Prostate gland (tissue), 2 donors: ENCODE results near the gene GLIPR1L1. TPM values are rescaled to one million over a fixed set of nuclear protein-coding genes. Genes with fewer than 3 reads are reported as not detected.

Source experiments
- DNase-seq: peaks from one replicate; pipeline ENCODE4 v3.0.0-alpha.2; 2019; ENCODE audit warnings: low spot score
- H3K27ac ChIP-seq, 2 donors: fragments of 200-600 bp; sonication (generic); 2 replicates each; pipeline ENCODE4 v1.5.1; 2017 to 2019
- H3K27me3 ChIP-seq: fragments of 200-600 bp; sonication (generic); replicated peaks from 2 replicates; pipeline ENCODE4 v1.5.1; 2019; ENCODE audit not compliant: insufficient read depth
- H3K36me3 ChIP-seq, 2 donors: fragments of 200-600 bp; sonication (generic); 1 replicate in 1 of 2; 2 replicates in 1 of 2; pipeline versions ENCODE4 v1.5.1 to v1.8.1; 2017 to 2019
- H3K4me1 ChIP-seq: fragments of 200-600 bp; sonication (generic); replicated peaks from 2 replicates; pipeline ENCODE4 v1.5.1; 2019
- H3K4me3 ChIP-seq, 2 donors: fragments of 200-600 bp; sonication (generic); 2 replicates each; pipeline ENCODE4 v1.5.1; 2017 to 2019
- H3K9me3 ChIP-seq: fragments of 200-600 bp; sonication (generic); 2 replicates; pipeline ENCODE4 v1.5.1; 2017
- POLR2A ChIP-seq: fragments of 450-650 bp; IDR thresholded peaks from one replicate; pipeline ENCODE4 v1.6.1; 2016; ENCODE audit warnings: antibody characterized with exemption, mild to moderate bottlenecking
- POLR2AphosphoS5 ChIP-seq: sonication (generic); formaldehyde crosslinking; IDR thresholded peaks from one replicate; pipeline ENCODE4 v1.6.1; 2017; ENCODE audit warnings: antibody characterized with exemption
- WGBS: methylation state at CpG from one replicate; pipeline ENCODE4 v1.1.5; 2018; 5-methylcytosine and 5-hydroxymethylcytosine counted together
- intact Hi-C: fragments of 100-400 bp; cut with DNase I; formaldehyde crosslinking; loops from one replicate; pipeline ENCODE4 v1.14.2; 2022
- total RNA-seq, 2 donors: library from RNA; depleted of rRNA; stranded (reverse); fragments of >200 nt; gene quantifications; one replicate each; pipeline ENCODE4 v1.1.0, GENCODE V29; 2016
- TF ChIP-seq, protein P1 (sequence below), 4 experiments: fragments of 200-600 bp in 2 of 4; fragments of 450-650 bp in 2 of 4; sonication (generic) in 2 of 4; IDR thresholded peaks; 1 replicate in 3 of 4; 2 replicates in 1 of 4; pipeline ENCODE4 v1.5.1; 2016 to 2019; ENCODE audit warnings: antibody characterized with exemption in 4 of 4, mild to moderate bottlenecking in 2 of 4, moderate library complexity in 2 of 4

Gene GLIPR1L1
- total RNA-seq, 2 donors from 2014 or later = 1.0 TPM; not detected in 1

DNA sequence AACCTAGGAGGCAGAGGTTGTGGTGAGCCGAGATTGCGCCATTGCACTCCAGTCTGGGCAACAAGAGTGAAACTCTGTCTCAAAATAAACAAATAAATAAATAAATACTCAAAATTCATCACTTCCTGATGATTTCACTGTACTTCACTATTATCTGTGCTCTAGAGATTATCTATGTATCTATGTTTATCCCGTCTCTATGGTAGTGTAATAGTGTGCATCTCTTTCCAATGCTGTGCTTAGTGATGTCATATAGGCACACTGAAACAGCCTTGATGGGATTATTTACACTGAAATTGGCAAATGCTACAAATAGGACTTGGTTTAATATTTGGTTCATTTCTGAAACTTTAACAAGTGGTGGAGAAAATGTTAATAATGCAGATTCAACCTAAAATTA is 10.8 kb upstream of the GLIPR1L1 start:
- Histone ChIP-seq H3K36me3 (no peaks in the 10 kb centered on the region), H3K27ac (no peak overlapping the region), H3K9me3 (no peaks in the 10 kb centered on the region), H3K27me3 (no peaks in the 10 kb centered on the region), H3K4me3 (no peak overlapping the region), H3K4me1 (no peaks in the 10 kb centered on the region)
- DNase-seq = no peak
- WGBS = 63% methylated on average over 3 of the region's 3 CpGs
- TF ChIP-seq POLR2AphosphoS5 = no peak
- no peak for TF ChIP-seq POLR2A
- TF ChIP-seq, protein P1, sequence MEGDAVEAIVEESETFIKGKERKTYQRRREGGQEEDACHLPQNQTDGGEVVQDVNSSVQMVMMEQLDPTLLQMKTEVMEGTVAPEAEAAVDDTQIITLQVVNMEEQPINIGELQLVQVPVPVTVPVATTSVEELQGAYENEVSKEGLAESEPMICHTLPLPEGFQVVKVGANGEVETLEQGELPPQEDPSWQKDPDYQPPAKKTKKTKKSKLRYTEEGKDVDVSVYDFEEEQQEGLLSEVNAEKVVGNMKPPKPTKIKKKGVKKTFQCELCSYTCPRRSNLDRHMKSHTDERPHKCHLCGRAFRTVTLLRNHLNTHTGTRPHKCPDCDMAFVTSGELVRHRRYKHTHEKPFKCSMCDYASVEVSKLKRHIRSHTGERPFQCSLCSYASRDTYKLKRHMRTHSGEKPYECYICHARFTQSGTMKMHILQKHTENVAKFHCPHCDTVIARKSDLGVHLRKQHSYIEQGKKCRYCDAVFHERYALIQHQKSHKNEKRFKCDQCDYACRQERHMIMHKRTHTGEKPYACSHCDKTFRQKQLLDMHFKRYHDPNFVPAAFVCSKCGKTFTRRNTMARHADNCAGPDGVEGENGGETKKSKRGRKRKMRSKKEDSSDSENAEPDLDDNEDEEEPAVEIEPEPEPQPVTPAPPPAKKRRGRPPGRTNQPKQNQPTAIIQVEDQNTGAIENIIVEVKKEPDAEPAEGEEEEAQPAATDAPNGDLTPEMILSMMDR (IDR thresholded peaks at IDR 0.05) = no peak
- intact Hi-C loops = no loop called here

DNA sequence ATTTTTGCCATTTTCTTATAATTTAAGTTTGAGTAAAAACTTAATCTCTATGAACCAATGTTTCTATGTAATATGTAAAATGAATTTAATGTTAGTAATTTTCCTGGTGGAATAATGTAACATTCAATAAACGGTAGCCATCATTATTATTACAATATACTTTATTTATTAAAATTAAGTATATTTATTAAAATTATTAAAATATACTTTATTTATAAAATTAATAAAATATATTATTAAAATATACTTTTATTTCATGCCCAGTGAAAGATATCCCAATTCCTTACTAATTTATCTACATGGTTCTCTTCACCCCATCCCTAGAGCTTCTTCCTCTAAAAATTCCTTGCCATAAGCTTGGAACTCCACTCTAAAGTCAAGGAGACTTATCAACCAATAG is 6.8 kb upstream of the GLIPR1L1 start:
- H3K4me1 ChIP-seq = no peaks in the 10 kb centered on the region
- WGBS = 98% methylated on average over 1 of the region's 1 CpG

DNA sequence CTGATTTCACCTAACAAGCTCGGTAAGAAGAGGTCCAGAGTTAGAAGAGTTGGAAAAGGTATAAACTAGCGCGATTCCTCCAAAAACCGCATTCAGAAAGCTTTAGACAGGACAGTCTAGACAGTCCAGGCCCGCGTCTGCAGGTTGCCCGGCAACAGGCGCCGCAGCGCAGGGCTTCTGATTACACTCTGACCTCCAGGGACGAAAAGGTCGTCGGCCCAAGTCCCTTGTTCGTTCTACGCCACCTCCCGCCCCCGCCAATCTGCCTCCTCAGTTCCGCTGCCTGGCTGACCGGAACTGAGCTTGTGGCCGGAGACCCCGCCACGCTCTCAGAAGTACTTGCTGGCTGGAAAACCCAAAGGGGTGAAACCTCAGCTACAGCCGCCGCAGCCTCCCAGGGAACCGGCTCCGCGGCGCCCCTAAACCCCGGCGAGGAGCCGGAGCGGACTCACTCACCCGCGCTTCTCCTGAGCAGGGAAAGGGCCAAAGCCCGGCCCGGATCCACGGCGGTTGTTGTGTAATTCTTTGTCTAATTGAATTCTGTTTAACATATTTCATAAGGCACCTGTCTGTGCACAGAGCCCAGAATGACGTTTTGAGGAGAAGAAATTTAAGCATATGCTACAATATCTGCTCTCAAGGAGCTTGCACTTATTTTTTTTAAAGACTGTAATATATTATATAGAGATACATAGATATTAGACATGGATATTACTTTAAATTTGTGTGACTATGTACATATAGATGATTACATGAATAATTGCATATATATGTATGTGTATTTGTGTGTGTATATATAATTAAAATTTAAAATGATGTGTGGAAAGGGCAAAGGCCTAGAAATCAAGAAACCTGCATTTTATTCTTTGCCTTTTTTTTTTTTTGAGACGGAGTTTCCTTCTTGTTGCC is 4.3 kb upstream of the GLIPR1L1 start, which contains the start of gene CAPS2:
CAPS2 (minus strand) TSS at position 407 of the 909 bp plus-strand sequence. CDS start 3,826 bp downstream, outside the sequence.
- TF ChIP-seq, protein P1 (IDR thresholded peaks at IDR 0.05) = peak in 1 of 4 experiments; percentile 5
- TF ChIP-seq POLR2AphosphoS5 = peak; percentile 54
- no peak for TF ChIP-seq POLR2A
- intact Hi-C loops = loop anchor here (10.0 kb wide), 1 partner anchor 175 kb away; no protein-coding TSS in a partner anchor
- no peaks in the 10 kb centered on the region for H3K27me3 ChIP-seq
- WGBS = 2% methylated on average over 40 of the region's 40 CpGs
- peak; percentile 53 for DNase-seq
- no peaks in the 10 kb centered on the region for H3K9me3 ChIP-seq
- H3K27ac ChIP-seq = no peak within 1 kb of the TSS
- H3K36me3 ChIP-seq = no peaks in the 10 kb centered on the region
- peak within 1 kb of the TSS; percentile 41 to 50 for H3K4me3 ChIP-seq
- no peaks in the 10 kb centered on the region for H3K4me1 ChIP-seq

More for the DNA sequence above, 6.8 kb upstream of the GLIPR1L1 start:
- Histone ChIP-seq H3K4me3 (no peak overlapping the region), H3K27me3 (no peaks in the 10 kb centered on the region), H3K27ac (no peak overlapping the region), H3K9me3 (no peaks in the 10 kb centered on the region), H3K36me3 (no peaks in the 10 kb centered on the region)
- intact Hi-C loops = no loop called here
- no peak for DNase-seq
- TF ChIP-seq POLR2A = no peak
- no peak for TF ChIP-seq POLR2AphosphoS5
- TF ChIP-seq, protein P1 (IDR thresholded peaks at IDR 0.05) = no peak

DNA sequence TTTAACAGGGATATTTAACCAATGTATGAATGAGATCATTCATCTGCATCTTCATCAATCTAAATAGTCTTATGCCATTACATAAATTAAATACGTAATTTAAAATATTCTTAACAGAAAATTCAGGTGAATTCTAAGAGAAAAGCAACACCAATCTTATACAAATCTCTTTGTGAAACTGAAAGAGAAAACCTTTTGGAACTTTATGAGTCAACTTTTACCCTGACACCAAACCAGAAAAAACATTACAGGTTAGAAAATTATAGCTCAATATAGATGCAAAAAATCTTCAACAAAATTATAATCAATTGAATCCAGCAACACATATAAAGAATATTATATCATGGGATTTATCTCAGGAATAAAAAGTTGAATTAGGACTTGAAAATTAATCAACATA is 3.4 kb downstream of the GLIPR1L1 start:
- H3K36me3 ChIP-seq = no peaks in the 10 kb centered on the region
- intact Hi-C loops = loop anchor here (10.0 kb wide), 1 partner anchor 167 kb away; no protein-coding TSS in a partner anchor
- no peak overlapping the region for H3K27ac ChIP-seq
- no peaks in the 10 kb centered on the region for H3K9me3 ChIP-seq
- 87% methylated on average over 1 of the region's 1 CpG for WGBS
- H3K27me3 ChIP-seq = no peaks in the 10 kb centered on the region
- H3K4me1 ChIP-seq = no peaks in the 10 kb centered on the region
- TF ChIP-seq POLR2AphosphoS5 (no peak), POLR2A (no peak)
- TF ChIP-seq, protein P1 (IDR thresholded peaks at IDR 0.05) = no peak
- H3K4me3 ChIP-seq = no peak overlapping the region
- DNase-seq = no peak
